ENCODE results near the gene PLCB3. TPM values are rescaled to one million over a fixed set of nuclear protein-coding genes. Genes with fewer than 3 reads are reported as not detected.
A peak's percentile ranks its signal among the peaks of the same experiment; 100 is the strongest.

The PLCB3 gene
- total RNA-seq, 1 donor from 2014 or later = 25.4 TPM

DNA sequence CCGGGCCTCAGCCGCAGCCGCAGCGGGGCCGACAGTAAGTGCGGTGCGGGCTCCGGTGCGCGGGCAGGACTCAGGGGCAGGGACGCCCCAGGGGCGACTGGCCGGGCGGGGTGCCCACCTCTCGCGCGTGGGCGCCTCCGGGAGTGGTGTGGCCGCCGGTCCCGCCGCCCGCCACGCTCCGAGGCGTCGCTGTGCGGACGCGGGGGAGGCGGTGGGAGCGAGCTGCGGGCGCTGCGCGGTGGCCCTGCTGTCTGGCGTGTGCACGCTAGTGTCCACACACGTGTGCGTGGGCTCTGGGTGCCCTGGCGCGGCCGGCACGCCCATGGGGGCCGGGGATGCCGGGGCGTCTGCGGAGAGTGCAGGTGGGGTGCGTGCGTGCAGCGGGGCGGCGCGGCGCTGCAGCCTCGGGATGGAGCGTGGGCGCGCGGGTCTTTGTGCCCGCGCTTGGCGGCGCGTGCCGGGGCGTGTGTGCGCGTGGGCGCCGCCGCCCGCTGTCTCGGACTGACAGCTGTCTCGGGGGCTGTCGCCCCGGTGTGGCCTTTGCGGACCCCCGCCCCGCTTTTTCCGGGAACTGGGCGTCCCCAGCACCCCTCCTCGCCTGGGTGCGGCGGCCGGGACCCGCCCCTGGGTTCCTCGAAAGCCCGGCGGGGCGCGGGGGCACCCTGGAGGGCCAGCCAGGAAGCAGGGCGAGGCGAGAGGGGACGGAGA lies 40.6 kb downstream of the PLCB3 start:
- no peak for DNase-seq (ENCODE audit: low read depth)
- TF ChIP-seq, protein P1, sequence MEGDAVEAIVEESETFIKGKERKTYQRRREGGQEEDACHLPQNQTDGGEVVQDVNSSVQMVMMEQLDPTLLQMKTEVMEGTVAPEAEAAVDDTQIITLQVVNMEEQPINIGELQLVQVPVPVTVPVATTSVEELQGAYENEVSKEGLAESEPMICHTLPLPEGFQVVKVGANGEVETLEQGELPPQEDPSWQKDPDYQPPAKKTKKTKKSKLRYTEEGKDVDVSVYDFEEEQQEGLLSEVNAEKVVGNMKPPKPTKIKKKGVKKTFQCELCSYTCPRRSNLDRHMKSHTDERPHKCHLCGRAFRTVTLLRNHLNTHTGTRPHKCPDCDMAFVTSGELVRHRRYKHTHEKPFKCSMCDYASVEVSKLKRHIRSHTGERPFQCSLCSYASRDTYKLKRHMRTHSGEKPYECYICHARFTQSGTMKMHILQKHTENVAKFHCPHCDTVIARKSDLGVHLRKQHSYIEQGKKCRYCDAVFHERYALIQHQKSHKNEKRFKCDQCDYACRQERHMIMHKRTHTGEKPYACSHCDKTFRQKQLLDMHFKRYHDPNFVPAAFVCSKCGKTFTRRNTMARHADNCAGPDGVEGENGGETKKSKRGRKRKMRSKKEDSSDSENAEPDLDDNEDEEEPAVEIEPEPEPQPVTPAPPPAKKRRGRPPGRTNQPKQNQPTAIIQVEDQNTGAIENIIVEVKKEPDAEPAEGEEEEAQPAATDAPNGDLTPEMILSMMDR (IDR thresholded peaks at IDR 0.05; ENCODE audit: insufficient read depth, low read length, poor library complexity, severe bottlenecking) = no peak
- H3K27me3 ChIP-seq (ENCODE audit: control insufficient read depth, insufficient read depth, low read length) = peaks cover 63% of the 10 kb centered on the region
- H3K4me3 ChIP-seq (ENCODE audit: low read depth, low read length) = no peak overlapping the region
- peaks cover 1% of the 10 kb centered on the region for H3K36me3 ChIP-seq (ENCODE audit: control insufficient read depth, insufficient read depth, low read length)

DNA sequence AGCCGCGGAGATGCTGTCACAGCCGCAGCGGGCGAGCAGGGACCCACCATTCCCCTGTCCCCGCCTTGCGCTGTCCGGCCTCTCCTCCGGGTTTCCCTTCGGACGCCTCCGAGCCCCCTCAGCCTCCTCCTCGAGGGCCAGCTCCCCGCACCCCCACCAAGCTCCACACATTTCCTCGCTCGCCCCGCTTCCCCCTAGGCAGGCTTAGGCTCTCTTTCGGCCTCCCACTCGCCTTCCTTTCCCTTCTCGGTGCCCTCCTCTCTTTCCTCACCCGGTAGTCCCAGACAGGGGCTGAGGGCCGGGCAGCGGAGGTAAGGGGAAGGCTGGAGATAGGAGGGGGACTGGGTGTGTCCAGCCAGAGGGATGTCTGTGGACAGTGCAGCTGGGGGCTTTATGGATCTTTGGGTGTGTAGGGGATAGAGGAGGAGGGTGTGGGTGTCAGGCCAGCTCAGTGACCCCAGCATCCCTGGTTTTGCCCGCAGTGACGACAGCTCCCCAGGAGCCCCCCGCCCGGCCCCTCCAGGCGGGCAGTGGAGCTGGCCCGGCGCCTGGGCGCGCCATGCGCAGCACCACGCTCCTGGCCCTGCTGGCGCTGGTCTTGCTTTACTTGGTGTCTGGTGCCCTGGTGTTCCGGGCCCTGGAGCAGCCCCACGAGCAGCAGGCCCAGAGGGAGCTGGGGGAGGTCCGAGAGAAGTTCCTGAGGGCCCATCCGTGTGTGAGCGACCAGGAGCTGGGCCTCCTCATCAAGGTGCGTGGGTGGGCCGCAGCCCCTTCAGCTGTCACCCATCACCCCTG lies 41.3 kb downstream of the PLCB3 start:
- peak overlapping the region; percentile 7 for H3K4me3 ChIP-seq (ENCODE audit: low read depth, low read length)
- DNase-seq (ENCODE audit: low read depth) = no peak
- peaks cover 71% of the 10 kb centered on the region for H3K27me3 ChIP-seq (ENCODE audit: control insufficient read depth, insufficient read depth, low read length)
- TF ChIP-seq, protein P1 (IDR thresholded peaks at IDR 0.05; ENCODE audit: insufficient read depth, low read length, poor library complexity, severe bottlenecking) = no peak
- H3K36me3 ChIP-seq (ENCODE audit: control insufficient read depth, insufficient read depth, low read length) = peaks cover 1% of the 10 kb centered on the region

DNA sequence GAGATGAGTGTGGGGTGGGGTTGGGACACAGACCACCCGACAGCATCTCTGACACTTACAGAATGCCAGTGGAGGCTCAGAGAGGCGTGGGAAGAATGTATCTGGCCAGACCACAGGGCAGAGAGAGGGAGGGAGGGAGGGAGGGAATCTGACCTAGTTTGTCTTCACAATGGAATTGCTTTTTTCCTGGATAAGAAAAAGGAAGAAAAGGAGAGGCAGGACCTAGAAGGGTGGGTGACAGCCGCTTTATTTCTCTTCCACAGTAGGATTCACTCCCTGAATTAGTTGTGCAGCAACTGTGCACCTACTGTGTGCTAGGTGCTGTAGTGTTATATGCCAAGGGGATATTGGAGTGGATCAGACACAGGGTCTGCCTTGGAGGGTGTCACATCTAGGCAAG lies 43.4 kb downstream of the PLCB3 start:
- peaks cover 91% of the 10 kb centered on the region for H3K27me3 ChIP-seq (ENCODE audit: control insufficient read depth, insufficient read depth, low read length)
- no peak overlapping the region for H3K4me3 ChIP-seq (ENCODE audit: low read depth, low read length)
- TF ChIP-seq, protein P1 (IDR thresholded peaks at IDR 0.05; ENCODE audit: insufficient read depth, low read length, poor library complexity, severe bottlenecking) = no peak
- H3K36me3 ChIP-seq (ENCODE audit: control insufficient read depth, insufficient read depth, low read length) = no peaks in the 10 kb centered on the region
- no peak for DNase-seq (ENCODE audit: low read depth)

DNA sequence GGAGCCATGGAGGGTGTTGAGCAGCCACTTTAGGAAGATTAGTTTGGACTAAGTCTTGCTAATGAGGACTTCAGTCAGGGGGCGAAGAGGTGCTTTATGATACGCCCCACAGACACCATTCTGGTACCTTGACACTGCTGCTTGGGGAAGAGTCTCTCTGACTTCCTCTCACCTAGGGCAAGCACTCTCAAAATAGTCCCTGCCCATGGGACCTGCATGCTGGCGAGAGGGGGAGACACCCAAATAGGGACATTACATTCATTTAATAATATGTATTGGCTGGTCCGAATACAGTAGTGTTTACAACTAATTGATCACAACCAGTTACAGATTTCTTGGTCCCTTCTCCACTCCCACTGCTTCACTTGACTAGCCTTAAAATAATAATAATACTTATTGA lies 44.4 kb downstream of the PLCB3 start:
- Histone ChIP-seq H3K4me3 (ENCODE audit: low read depth, low read length) (no peak overlapping the region), H3K27me3 (ENCODE audit: control insufficient read depth, insufficient read depth, low read length) (peaks cover 93% of the 10 kb centered on the region), H3K36me3 (ENCODE audit: control insufficient read depth, insufficient read depth, low read length) (no peaks in the 10 kb centered on the region)
- DNase-seq (ENCODE audit: low read depth) = no peak
- TF ChIP-seq, protein P1 (IDR thresholded peaks at IDR 0.05; ENCODE audit: insufficient read depth, low read length, poor library complexity, severe bottlenecking) = no peak

DNA sequence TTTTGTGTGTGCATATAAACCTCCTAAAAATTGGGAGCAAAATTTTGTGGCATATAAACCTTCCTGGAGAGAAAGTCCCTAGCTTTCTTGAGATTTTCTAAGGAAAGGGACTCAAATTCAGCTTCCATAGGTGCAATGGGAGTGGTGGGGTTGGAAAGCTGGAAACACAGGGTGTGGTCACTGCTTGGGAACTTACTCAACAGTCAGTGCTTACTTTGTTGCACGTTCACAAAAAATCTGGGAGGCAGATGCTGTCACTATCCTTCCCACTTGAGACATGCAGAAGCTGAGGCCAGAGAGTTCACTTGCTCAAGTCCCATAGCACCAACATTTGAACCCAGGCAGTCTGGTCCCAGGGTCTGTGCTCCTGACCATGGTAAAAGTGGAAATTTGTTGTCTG lies 44.9 kb downstream of the PLCB3 start:
- Histone ChIP-seq H3K4me3 (ENCODE audit: low read depth, low read length) (no peak overlapping the region), H3K27me3 (ENCODE audit: control insufficient read depth, insufficient read depth, low read length) (peaks cover 91% of the 10 kb centered on the region), H3K36me3 (ENCODE audit: control insufficient read depth, insufficient read depth, low read length) (no peaks in the 10 kb centered on the region)
- TF ChIP-seq, protein P1 (IDR thresholded peaks at IDR 0.05; ENCODE audit: insufficient read depth, low read length, poor library complexity, severe bottlenecking) = no peak
- no peak for DNase-seq (ENCODE audit: low read depth)

Data from kidney epithelial cell (primary cell).